Small intestine (tissue), 7 donors: ENCODE results near the gene MYD88. TPM values are rescaled to one million over a fixed set of nuclear protein-coding genes. Genes with fewer than 3 reads are reported as not detected.
"Not testable (repeated sequence)": the region's sequence is repeated elsewhere in the genome, so short reads cannot be mapped to it uniquely, and the experiment has no call there.

ENCODE experiments used
- DNase-seq, 2 donors: peaks; one replicate each; pipeline versions ENCODE4 v3.0.0 to v3.0.0-alpha.2; 2013
- FAIRE-seq: peaks from 2 replicates; lab custom pipeline; 2012; peaks lifted over from hg19 to GRCh38; lab: Jason Lieb, UNC
- H3K27ac ChIP-seq, 3 donors: one replicate each; pipeline ENCODE4 v1.5.1; 2013; ENCODE audit warnings: low read length in 2 of 3, mild to moderate bottlenecking in 2 of 3, control low read depth in 1 of 3, inconsistent platforms in 1 of 3, low read depth in 1 of 3, moderate library complexity in 1 of 3
- H3K27me3 ChIP-seq, 3 donors: one replicate each; pipeline ENCODE4 v1.6.1; 2013; ENCODE audit warnings: low read length in 3 of 3, inconsistent platforms in 1 of 3; ENCODE audit not compliant: control insufficient read depth in 3 of 3, insufficient read depth in 3 of 3
- H3K36me3 ChIP-seq, 3 donors: one replicate each; pipeline ENCODE4 v1.6.1; 2013; ENCODE audit warnings: low read length in 3 of 3, inconsistent platforms in 1 of 3, low read depth in 1 of 3, mild to moderate bottlenecking in 1 of 3, moderate library complexity in 1 of 3; ENCODE audit not compliant: control insufficient read depth in 3 of 3, insufficient read depth in 2 of 3
- H3K4me1 ChIP-seq, 3 donors: one replicate each; pipeline ENCODE4 v1.6.1; 2013; ENCODE audit warnings: low read length in 2 of 3, inconsistent platforms in 1 of 3, low read depth in 1 of 3, mild to moderate bottlenecking in 1 of 3, moderate library complexity in 1 of 3; ENCODE audit not compliant: control insufficient read depth in 3 of 3, insufficient read depth in 2 of 3
- H3K4me3 ChIP-seq, 3 donors: one replicate each; pipeline ENCODE4 v1.5.1; 2013; ENCODE audit warnings: low read length in 3 of 3, control low read depth in 1 of 3, inconsistent platforms in 1 of 3, low read depth in 1 of 3, mild to moderate bottlenecking in 1 of 3, moderate library complexity in 1 of 3
- H3K9me3 ChIP-seq, 2 donors: one replicate each; pipeline ENCODE4 v1.6.1; 2013; ENCODE audit warnings: low read depth in 1 of 2, low read length in 1 of 2; ENCODE audit not compliant: control insufficient read depth in 2 of 2, insufficient read depth in 1 of 2
- WGBS, 3 donors: extraction: QIAGEN DNeasy Blood & Tissue Kit; methylation state at CpG; one replicate each; pipeline ENCODE4 v1.1.7; 2013; 5-methylcytosine and 5-hydroxymethylcytosine counted together
- polyA plus RNA-seq, 4 donors: library from polyadenylated mRNA; stranded (reverse) in 3 of 4; unstranded in 1 of 4; fragments of 200-250 nt in 3 of 4; fragments of 120-200 nt in 1 of 4; gene quantifications; one replicate each; pipeline versions ENCODE4 v1.2.1 to v1.2.3, GENCODE V29; 2013
- donor health status: healthy with polysubstance abuse.
- donor health status: control.
- donor health status: control.
- donor health status: Bipolar disorder and iron deficiency.
- donor health status: healthy.

Gene MYD88
- polyA plus RNA-seq, 4 donors = 30.5 to 62.2 (median 41.8) TPM

- Histone ChIP-seq H3K4me1 (peaks cover 7 to 68% (median 16%) of the 10 kb centered on the region in 3 donors), H3K36me3 (peaks cover 0 to 47% (median 7%) of the 10 kb centered on the region in 3 donors), H3K27ac (peak overlapping the region; percentile 71 to 86 (median 83)), H3K4me3 (peak overlapping the region; percentile 84 to 85 (median 85))
- H3K9me3 ChIP-seq, DNase-seq, FAIRE-seq, H3K27me3 ChIP-seq: not testable (repeated sequence)
- 33 to 48% (median 35%) methylated on average over 10 of the region's 10 CpGs for WGBS, 3 donors
Measured at GRCh38 chr3:38135621-38136277, 2.7 kb upstream of the MYD88 start.

- FAIRE-seq = no peak
- H3K27ac ChIP-seq = peak overlapping the region; percentile 71 to 86 (median 83)
- H3K27me3 ChIP-seq = no peaks in the 10 kb centered on the region
- H3K4me3 ChIP-seq = peak overlapping the region; percentile 84 to 85 (median 85)
- WGBS, 3 donors = 0 to 1% (median 0%) methylated on average over 20 of the region's 20 CpGs
- H3K4me1 ChIP-seq = peaks cover 6 to 62% (median 16%) of the 10 kb centered on the region in 3 donors
- H3K9me3 ChIP-seq = no peaks in the 10 kb centered on the region
- H3K36me3 ChIP-seq = peaks cover 0 to 47% (median 5%) of the 10 kb centered on the region in 3 donors
- peak in 1 of 2 donors; percentile 62 for DNase-seq
Measured at GRCh38 chr3:38136393-38136776, 2.1 kb upstream of the MYD88 start.

- no peak for FAIRE-seq
Measured at GRCh38 chr3:38136777-38137614, 1.5 kb upstream of the MYD88 start, which contains the start of gene ACAA1. ACAA1 (minus strand) TSS chr3:38137127; CDS start chr3:38137035, 92 bp downstream.

GRCh38 chr3:38137615-38138348 lies 679 bp upstream of the MYD88 start:
- FAIRE-seq (no peak), DNase-seq (peak in 1 of 2 donors; percentile 45)
- Histone ChIP-seq H3K9me3 (no peaks in the 10 kb centered on the region), H3K36me3 (peaks cover 0 to 41% (median 4%) of the 10 kb centered on the region in 3 donors), H3K4me1 (peaks cover 2 to 48% (median 16%) of the 10 kb centered on the region in 3 donors), H3K27ac (peak overlapping the region; percentile 84 to 98 (median 98)), H3K4me3 (peak overlapping the region; percentile 84 to 86 (median 85)), H3K27me3 (no peaks in the 10 kb centered on the region)
- WGBS, 3 donors = 5 to 12% (median 8%) methylated on average over 22 of the region's 22 CpGs

More at GRCh38 chr3:38136777-38137614, 1.5 kb upstream of the MYD88 start, which contains the start of gene ACAA1:
- Histone ChIP-seq H3K27ac (peak within 1 kb of the TSS; percentile 84 to 98 (median 98)), H3K4me3 (peak within 1 kb of the TSS; percentile 85 to 86 (median 85)), H3K27me3 (no peaks in the 10 kb centered on the region), H3K36me3 (peaks cover 0 to 47% (median 7%) of the 10 kb centered on the region in 3 donors), H3K9me3 (no peaks in the 10 kb centered on the region), H3K4me1 (peaks cover 6 to 56% (median 16%) of the 10 kb centered on the region in 3 donors)
- 0% methylated on average over 54 to 66 of the region's 66 CpGs for WGBS, 3 donors
- peak; percentile 99 to 100 for DNase-seq

- Histone ChIP-seq H3K9me3 (no peaks in the 10 kb centered on the region), H3K27ac (peak overlapping the region; percentile 84 to 98 (median 98)), H3K4me1 (peaks cover 0 to 34% (median 12%) of the 10 kb centered on the region in 3 donors), H3K27me3 (no peaks in the 10 kb centered on the region), H3K4me3 (peak overlapping the region; percentile 84 to 86 (median 85)), H3K36me3 (peaks cover 0 to 31% (median 4%) of the 10 kb centered on the region in 3 donors)
- DNase-seq (no peak), FAIRE-seq (no peak)
- 2 to 3% (median 2%) methylated on average over 8 of the region's 8 CpGs for WGBS, 3 donors
Measured at GRCh38 chr3:38139191-38139590, 730 bp downstream of the MYD88 start.

DNA sequence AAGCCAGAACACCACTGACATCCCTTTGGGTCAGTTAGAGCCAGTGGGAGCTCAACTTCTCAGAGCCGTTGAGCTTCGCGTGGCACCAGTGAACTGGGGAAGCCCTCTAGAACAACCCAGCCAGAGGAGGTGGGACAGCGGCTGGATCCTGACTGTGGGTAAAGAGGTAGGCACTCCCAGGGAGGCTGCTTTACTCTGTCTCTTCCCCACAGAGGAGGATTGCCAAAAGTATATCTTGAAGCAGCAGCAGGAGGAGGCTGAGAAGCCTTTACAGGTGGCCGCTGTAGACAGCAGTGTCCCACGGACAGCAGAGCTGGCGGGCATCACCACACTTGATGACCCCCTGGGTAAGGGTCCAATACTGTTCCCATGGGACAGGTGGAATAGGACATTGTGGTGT lies 1.2 kb downstream of the MYD88 start:
- H3K27me3 ChIP-seq = no peaks in the 10 kb centered on the region
- no peak for DNase-seq
- WGBS, 3 donors = 75 to 84% (median 82%) methylated on average over 7 of the region's 7 CpGs
- no peak for FAIRE-seq
- peak overlapping the region; percentile 84 to 86 (median 85) for H3K4me3 ChIP-seq
- peaks cover 0 to 29% (median 4%) of the 10 kb centered on the region in 3 donors for H3K36me3 ChIP-seq
- H3K27ac ChIP-seq = no peak overlapping the region
- peaks cover 0 to 29% (median 10%) of the 10 kb centered on the region in 3 donors for H3K4me1 ChIP-seq
- H3K9me3 ChIP-seq = no peaks in the 10 kb centered on the region

DNA sequence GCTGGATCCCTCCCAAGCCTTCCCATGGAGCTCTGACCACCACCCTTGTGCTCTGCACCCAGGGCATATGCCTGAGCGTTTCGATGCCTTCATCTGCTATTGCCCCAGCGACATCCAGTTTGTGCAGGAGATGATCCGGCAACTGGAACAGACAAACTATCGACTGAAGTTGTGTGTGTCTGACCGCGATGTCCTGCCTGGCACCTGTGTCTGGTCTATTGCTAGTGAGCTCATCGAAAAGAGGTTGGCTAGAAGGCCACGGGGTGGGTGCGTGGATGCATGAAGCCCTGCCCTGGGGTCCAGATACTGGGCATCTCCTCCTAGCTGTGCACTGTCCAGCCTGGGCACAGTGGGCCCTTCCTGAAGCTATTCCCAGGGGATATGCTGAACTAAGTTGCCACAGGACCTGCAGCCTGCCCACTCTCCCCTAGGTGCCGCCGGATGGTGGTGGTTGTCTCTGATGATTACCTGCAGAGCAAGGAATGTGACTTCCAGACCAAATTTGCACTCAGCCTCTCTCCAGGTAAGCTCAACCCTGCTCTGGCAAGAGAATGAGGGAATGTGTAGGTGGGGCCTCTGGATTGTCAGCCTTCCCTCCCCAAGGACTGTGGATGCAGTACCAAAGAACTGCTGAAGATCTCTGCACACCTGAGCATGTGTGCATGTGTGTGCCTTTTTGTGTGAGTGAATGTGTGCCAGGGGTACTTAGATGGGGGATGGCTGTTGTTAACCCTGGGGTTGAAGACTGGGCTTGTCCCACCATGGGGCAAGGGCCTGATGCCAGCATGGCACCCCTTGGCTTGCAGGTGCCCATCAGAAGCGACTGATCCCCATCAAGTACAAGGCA lies 2.1 kb downstream of the MYD88 start:
- 95 to 97% (median 96%) methylated on average over 13 of the region's 13 CpGs for WGBS, 3 donors

More for the DNA sequence above, 2.1 kb downstream of the MYD88 start:
- H3K36me3 ChIP-seq = peaks cover 0 to 25% (median 4%) of the 10 kb centered on the region in 3 donors
- H3K27ac ChIP-seq = no peak overlapping the region
- no peaks in the 10 kb centered on the region for H3K27me3 ChIP-seq
- H3K9me3 ChIP-seq = peaks cover 0 to 4% of the 10 kb centered on the region in 2 donors
- DNase-seq = no peak
- no peak for FAIRE-seq
- H3K4me3 ChIP-seq = peak overlapping the region in 1 of 3 donors; percentile 86
- H3K4me1 ChIP-seq = peaks cover 0 to 20% (median 10%) of the 10 kb centered on the region in 3 donors
